ENCODE results near the gene ERC2.

- TF ChIP-seq EZH2phosphoT487 (IDR thresholded peaks at IDR 0.05; ENCODE audit: borderline replicate concordance, low read depth, low read length) (no peak), CTCF (conservative IDR thresholded peaks at IDR 0.05; ENCODE audit: low read length) (no peak)
Measured at GRCh38 chr3:55766753-55767152, 701.5 kb downstream of the ERC2 start.

Data from OCI-LY7 (cell line).